Activated CD4-positive, CD25-positive, alpha-beta regulatory T cell treated with anti-CD3 and anti-CD28 coated beads, Interleukin-2, amount 50 U/mL, for 24 hours (primary cell): ENCODE measurements around the gene ALAD.
"Not testable (repeated sequence)": the region's sequence is repeated elsewhere in the genome, so short reads cannot be mapped to it uniquely, and the experiment has no call there.

Source experiments
- ATAC-seq, 2 donors: fragments of 150-1000 bp; cut with Tn5 transposase; one replicate each; pipeline ENCODE4 v1.10.0; 2021; ENCODE audit warnings: mild to moderate bottlenecking in 1 of 2, moderate library complexity in 1 of 2

Gene ALAD

DNA sequence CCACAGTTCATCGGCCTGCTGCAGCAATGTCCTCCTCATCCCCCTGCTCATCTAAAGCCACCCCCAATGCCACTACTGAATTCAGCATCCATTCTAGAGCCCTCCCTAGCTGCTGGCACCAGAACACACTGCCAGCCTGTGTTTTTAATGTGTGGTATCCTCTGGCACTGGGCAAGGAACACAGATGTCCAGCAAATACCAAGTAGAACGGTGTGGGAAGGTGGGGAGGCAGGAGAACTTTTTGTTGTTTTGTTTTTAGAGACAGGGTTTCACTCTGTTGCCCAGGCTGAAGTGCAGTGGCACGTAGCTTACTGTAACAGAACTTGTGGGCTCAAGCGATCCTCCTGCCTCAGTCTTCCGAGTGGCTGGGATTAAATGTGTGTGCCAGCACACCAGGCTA lies 29.0 kb downstream of the ALAD start:
- no peak for ATAC-seq

DNA sequence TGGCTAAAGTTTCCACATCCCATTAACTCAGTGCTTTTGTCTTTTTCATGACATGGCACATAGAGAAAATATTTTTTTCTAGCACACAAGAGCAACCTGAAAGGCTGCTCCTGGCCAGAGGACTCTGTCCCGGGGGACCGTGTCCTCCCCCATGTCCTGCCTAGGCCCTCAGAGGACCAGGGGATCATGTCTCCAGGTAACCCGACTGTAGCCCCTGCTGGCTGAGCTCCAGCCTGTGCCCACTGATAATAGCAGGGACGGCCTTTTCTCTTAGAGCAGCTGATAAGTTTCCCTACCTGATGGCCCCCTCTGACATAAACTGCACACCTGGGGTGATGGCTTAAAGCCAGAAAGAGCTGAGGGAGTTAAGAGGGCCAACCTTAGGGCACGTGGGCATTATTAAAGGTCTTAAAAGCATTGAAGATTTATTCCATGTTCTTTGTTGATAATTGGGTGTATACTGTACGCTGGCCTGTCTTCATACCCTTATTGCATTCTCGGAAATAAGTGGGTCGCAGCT lies 30.2 kb downstream of the ALAD start:
- ATAC-seq: no peak

DNA sequence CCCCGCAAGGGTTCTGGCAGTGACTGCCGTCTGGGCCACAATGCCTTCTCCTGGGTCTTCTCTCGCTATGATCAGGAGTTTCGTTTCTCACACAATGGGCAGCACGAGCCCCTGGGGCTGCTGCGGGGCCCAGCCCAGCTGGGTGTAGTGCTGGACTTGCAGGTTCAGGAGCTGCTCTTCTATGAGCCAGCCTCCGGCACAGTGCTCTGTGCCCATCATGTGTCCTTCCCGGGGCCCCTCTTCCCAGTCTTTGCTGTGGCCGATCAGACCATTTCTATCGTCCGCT lies 31.3 kb downstream of the ALAD start:
- no peak for ATAC-seq

DNA sequence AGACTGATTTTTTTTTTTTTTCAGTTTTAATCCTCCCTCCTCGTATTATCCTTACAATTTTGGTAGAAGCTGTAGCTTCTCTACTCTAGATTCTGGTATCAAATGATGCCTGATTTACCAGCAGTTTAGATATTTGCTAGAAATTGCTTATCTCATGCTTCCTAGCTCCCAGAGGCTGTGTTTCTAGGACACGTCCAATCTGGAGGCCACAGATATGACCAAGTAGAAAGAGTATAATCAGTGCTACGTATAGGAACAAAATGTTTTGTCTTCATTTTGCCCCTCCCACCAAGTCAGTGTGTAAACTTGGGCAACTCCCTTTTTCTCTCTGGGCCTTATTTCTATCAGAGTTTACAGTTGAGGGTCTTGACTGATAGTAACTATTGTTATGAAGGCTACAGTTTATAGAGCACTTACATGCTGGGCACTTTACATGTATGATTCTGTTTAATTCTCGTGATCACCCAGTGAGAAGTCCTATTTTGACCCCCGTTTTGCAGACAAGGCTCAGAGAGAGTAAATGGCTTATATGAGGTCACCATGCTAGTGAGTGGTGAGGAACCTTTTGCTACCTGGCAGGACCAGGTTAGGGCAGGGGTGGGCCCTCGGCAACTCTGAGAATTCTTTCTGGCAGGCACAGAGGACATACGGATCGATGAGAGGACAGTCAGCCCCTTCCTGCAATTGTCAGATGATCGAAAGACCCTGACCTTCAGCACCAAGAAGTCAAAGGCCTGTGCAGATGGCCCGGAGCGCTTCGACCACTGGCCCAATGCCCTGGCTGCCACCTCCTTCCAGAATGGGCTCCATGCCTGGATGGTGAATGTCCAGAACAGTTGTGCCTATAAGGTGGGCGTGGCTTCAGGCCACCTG lies 31.9 kb downstream of the ALAD start:
- ATAC-seq: no peak

DNA sequence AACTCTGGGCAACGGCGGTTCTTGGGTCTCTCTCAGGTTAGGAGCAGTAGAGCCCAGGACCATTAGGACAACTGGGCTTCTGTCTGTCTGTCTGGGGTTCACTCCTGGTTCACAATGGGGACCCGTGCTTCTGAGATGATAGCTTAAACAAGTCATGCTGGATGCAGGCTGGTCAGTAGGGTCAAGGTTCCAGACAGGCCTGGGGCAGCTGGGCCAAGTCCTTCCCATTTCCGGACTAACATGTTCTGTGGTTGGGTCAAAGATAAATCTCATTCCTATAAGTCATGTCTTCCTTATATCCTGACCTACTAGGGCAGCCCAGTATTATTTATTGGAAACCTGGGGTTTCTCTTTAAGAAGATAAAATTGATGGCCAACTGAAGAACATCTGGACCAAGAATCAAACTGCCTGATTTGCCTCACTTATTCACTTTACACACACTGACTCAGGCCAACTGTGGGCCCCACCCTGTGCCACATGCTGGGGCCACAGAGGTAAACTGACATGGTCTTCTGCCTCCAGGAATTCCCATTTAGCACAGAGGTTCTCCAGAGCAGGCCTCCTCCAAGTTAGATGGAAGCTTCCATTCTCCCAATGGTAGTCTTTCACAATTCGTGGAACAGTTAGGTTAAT lies 32.6 kb downstream of the ALAD start:
- ATAC-seq: no peak

DNA sequence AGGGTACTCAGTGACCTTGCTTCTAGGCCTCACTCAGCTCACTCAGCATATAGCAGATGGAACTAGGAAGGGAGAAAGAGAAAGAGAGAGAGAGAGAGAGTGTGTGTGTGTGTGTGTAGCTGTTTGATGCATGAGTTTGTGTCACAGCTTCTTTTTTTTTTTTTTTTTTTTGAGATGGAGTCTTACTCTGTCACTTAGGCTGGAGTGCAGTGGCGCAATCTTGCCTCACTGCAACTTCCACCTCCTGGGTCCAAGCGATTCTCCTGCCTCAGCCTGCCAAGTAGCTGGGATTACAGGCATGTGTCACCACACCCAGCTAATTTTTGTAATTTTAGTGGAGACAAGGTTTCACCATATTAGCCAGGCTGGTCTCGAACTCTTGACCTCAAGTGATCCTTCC lies 35.4 kb downstream of the ALAD start:
- ATAC-seq: not testable (repeated sequence)

DNA sequence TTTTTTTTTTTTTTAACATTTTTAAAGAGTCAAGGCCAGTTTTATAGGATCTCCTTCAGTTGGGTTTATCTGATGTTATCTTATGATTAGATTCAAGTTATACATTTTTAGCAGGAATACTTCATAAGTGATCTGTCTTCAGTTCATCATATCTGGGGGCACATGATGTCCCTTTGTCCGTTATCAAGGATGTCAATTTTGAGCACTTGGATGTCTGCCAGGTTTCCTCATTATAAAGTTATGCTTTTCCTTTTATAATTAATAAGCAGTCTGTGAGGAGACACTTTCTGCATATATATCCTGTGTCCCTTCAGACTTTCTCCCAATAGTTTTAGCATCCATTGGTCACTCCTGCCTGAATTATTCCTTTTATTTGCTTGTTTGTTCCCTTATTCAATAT lies 36.1 kb downstream of the ALAD start:
- no peak for ATAC-seq

DNA sequence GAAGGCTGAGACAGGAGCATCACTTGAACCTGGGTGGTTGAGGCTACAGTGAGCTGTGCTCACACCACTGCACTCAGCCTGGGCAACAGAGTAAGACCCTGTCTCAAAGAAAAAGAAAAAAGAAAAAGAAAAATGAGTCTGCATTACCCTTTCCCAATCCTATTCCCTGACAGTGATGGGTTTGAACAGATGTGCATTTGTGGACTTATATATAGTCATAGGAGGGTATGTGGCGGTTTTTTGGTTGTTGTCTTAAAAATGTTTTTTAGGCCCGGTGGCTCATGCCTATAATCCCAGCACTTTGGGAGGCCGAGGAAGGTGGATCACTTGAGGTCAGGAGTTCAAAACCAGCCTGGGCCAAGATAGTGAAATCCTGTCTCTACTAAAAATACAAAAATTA lies 37.7 kb downstream of the ALAD start:
- no peak for ATAC-seq

DNA sequence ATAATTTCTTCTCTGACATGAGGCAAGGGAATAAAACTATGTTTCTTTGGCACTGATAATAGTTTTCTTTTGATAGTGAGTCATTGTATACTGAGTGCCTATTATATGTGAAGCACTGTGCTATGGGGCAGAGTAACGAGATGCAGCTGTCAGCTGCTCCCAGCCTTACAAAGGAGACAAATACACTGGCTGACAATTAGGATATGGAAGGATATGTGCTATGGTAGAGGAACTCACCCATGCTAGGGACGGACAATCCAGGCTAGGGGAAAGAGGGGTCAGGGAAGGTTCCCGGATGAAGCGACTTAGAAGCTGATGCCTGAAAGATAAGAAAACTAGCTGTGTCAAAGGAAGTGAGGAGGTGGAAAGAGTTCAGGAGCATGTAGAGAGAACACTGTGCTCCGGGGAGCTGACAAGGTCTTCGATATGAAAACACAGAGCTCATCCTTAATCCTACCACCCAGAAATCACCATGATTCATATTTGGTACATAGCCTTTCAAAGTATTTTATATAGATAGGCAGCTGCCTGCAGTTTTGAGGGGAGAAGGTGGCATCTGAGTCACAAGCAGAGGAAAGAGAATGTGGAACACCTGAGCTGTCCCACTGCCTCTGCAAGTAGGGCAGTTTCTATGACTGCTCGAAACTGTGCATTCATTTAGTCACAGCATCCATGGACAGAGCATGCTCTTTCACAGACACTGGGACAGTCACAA lies 39.6 kb downstream of the ALAD start:
- peak; percentile 87 to 91 for ATAC-seq

DNA sequence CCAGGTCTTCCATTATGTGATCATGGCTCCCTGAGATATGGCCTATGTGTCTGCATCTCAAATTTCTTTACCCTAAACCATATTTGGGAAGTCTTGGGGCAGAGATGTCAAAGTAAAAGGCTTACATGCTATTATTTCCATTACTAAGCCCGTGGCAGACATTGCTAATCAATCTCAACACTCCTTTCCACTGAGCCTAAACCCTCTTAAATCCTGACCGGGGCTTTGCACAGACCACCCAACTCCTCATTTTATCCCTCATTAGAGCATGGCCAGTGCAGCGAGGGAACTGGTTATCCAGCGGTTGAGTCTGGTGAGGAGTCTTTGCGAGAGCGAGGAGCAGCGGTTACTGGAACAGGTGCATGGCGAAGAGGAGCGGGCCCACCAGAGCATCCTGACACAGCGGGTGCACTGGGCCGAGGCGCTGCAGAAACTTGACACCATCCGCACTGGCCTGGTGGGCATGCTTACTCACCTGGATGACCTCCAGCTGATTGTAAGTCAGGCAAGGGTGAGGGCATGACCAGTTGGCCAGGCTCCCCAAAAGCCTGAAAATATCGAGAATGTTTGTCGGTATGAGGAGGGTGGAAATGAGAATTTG lies 40.7 kb downstream of the ALAD start:
- no peak for ATAC-seq

DNA sequence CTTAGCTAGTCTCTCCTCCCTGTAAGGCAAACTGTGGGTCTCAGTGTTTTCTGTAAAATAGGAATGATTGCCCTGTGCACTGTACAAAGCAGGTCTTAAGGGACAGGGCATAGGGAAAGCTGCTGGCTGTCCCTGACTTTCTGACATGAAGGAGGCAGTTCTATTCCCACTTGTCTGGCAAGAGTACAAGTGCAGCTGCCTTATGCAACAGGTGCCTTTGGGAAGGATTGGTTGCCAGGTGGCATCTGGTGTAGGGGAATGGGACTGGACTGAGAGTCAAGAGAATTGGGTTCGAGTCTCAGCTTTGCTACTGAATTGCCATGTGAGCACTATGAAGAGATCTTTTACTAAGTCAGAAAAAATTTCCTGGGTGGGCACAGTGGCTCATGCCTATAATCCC lies 41.7 kb downstream of the ALAD start:
- ATAC-seq: no peak

DNA sequence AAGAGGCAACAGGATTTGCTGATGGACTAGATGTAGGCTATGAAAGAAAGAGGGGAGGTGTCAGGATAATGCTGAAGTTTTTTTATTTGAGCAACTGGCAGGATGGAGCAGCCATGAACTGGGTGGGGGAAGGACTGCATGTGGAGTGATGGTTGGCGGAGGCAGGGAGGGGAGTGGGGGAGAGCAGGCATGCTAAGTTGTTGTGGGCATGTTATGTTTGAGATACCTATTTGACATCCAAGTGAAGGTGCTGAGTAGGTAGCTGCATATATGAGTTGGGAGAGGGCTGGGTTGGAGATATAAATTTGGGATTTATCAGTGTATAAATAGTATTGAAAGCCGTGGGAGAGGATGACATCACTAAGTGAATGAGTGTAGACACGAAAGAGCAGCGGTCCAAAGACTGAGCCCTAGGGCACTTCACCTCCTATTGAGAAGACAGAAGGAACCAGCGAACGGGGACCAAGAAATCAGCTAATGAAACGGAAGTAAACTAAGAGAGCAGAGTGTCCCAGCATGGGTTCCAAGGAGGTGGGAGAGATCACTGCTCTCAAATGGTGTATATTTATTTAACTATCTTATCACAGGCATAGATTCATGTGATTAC lies 44.3 kb downstream of the ALAD start:
- ATAC-seq: no peak

DNA sequence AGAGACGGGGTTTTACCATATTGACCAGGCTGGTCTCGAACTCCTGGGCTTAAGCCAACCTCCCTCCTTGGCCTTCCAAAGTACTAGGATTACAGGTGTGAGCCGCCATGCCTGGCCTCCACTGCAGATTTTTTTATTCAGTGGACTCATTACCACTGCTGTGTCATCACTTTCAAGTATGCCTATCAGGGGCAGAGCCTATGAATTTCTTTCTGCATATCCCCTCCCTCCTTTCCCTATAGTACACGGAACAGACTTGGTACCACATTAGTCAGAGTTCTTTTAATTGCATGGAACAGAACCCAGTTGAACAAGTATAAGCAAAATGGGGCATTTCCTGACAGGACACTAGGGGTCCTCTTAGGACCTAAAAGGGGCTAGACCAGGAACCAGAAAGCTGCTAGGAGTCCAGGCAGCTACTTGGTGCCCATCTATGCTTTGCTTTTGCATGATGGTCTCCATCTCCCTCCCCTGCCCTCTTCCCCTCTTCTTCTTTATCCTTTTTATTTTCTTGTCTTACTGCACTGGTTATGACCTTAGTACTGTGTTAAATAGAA lies 46.0 kb downstream of the ALAD start:
- no peak for ATAC-seq

DNA sequence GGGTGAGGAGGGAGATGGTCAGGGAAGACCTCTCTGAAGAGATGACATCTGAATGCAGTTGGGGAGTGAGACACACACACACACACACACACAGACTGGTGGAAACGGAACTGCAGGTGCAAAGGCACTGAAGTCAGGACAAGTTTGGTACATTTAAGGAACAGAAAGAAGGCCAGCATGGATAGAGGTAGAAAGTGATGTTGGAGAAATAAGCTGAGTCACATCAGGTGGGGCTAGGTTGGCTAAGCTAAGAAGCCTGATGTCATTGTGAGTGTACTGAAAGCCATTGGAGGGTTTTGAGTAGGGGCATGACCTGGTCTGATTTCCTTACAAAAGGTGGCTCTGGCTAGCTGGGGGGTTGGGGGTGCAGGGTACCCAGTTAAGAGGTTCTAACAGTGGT lies 48.7 kb downstream of the ALAD start:
- ATAC-seq: no peak

DNA sequence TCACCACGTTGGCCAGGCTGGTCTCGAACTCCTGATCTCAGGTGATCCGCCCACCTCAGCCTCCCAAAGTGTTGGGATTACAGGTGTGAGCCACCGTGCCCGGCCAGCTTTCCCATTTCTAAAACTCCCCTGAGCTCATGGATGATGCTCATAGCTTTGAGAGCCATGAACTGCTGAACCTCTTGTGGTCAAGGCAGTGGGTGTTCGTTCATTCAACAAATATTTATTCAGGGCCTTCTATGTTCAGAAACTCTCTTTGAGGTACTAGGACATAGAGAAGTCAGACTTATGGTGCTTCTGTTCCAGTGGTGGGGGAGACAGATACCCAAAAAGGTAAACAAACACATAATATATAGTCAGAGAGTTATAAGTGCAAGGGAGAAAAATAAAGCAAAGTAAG lies 49.1 kb downstream of the ALAD start:
- no peak for ATAC-seq

DNA sequence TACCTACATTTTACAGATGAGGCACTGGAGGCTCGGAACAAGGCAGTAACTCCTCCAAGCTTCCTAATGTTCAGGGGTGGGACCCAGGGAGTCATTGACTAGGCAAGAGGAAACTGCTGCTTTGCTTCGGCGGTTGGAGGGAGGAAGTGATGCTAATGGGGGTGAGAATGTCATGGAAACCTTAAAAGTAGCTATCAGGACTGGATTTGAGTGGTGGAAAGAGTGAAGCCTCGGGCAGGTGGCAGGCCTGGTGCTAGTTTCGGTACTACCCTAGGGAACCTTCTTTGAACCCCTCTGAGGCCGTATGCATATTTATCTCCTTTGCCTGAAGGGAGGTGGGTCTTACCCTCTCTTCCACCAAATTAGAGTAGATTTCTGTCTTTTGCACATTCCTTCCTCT lies 50.1 kb downstream of the ALAD start:
- ATAC-seq: peak; percentile 37 to 49

DNA sequence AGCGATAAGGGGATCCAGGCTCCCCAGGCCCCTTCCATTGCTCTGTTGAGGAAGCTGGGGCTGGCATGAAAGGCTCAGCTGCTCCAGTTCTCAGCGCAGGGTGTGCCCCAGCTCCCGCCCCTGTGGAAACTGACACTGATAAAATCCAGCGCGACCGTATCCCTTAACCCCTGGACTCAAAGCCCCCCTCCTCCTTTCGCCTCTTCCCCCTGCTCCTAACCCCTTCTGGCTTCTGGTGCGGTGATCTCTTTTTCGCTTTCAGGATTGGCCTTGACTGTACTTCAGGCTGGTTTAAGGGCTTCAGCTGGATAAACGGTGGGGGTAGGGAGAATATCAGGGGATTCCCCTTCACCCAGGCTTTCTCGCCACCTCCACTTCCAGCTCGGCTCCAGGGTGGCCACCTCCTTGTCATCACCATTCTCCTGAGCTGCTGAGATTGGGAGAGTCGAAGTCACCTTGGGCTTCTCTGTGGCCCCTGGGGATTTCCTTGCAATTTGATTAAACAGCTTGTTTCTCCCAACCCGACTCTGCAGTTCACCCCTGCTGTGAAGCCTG lies 50.9 kb downstream of the ALAD start:
- no peak for ATAC-seq

DNA sequence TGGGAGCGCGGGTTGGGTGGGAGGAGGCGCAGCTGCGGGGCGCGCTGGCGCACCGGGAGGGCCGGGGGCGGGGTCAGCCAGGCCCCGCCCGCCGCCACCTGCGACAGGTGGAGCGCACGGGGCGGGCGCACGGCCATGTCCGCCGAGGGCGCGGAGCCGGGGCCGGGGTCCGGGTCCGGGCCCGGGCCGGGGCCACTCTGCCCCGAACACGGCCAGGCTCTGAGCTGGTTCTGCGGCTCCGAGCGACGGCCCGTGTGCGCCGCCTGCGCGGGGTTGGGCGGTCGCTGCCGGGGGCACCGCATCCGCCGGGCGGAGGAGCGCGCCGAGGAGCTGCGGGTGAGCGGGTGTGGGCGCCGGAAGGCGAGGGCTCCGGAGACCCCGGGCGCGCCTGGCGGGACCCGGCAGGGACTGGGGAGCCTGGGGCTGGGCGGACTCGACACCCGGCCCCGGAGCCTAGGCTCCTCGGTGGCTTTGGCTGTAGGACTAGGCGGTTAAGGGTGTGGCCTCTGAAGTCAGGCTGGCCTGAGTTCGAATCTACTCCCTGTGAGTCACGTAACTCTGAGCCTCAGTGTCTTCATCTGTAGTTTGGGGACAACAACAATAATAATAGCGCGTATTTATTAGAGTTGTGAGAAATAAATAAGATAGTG lies 51.5 kb downstream of the ALAD start, which contains the start of gene BSPRY:
BSPRY (plus strand) TSS at position 97 of the 650 bp plus-strand sequence; CDS start at position 136, 39 bp downstream.
- ATAC-seq: peak; percentile 44 to 52

DNA sequence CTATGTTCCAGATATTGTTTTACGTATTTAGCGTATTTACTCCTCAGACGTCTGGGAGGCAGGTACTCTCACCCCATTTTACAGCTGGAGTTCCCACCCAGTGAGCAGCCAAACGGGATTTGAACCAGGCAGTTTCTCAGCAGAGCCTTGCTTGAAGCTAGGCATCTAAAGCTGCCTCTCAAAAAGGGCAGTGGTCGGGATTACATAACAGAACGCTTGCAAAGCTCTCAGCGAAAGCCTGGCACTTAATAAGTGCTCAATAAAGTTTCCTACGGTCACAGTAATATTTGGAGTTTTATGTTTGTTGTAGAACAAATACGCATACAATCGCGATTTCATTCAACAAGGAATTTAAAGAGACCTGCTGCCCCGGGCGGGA lies 52.0 kb downstream of the ALAD start:
- ATAC-seq: no peak

DNA sequence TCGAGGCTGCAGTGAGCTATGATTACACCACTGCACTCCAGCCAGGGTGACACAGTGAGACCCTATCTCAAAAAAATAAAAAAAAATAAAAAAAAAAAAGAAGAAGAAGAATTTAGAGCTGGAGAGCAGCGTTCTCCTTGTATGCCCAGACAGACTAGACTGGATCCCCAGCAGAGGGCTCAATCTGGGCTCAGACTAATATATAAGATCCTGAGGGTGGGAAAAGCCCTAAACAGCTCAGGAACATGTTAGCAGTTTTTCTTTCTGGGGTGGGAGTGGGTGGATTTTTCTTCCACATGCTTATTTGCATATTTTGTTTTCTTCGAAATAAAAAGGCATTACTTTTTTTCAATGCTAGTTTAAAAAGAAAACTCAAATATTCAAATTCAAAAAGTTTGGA lies 52.6 kb downstream of the ALAD start:
- no peak for ATAC-seq

DNA sequence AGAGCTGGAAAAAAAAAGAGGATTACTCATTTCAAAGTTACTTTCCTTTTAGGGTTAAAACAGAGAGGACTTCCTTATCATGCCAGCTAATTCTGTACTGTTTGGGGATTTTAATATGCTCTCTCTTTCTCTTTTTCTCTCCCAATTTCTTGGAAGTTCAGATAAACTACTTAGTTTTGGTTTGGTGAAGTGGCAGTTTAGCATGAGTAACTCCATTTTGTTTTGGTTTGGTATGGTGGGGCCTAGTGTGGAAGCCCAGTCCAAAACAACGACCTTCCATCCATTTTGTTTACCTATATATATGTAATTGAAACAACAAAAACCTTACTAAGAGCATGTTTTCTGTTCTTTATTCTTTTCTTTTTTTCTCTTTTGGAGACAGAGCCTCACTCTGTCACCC lies 55.4 kb downstream of the ALAD start:
- no peak for ATAC-seq

DNA sequence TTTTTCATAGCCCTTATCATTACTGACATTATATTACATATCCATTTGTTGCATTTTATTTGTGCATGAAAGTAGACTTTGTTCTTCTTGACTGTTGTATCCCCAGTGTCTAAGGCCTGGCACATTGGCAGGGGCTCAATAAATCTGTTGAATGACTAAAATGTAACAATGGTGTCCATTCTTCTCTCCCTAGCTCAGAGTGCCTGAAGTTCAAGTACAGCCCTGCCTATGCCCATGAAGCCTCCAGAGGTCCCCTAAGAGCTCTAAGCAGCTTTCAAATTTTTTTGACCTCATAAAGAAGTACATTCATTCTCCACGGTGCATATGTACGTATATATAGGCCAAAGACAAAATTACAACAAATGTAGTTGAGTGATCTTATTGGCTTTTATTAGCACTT lies 55.9 kb downstream of the ALAD start:
- no peak for ATAC-seq
